ENCODE measurements around the gene INPP5A.
"Not testable (repeated sequence)": the region's sequence is repeated elsewhere in the genome, so short reads cannot be mapped to it uniquely, and the experiment has no call there.

Gene INPP5A

DNA sequence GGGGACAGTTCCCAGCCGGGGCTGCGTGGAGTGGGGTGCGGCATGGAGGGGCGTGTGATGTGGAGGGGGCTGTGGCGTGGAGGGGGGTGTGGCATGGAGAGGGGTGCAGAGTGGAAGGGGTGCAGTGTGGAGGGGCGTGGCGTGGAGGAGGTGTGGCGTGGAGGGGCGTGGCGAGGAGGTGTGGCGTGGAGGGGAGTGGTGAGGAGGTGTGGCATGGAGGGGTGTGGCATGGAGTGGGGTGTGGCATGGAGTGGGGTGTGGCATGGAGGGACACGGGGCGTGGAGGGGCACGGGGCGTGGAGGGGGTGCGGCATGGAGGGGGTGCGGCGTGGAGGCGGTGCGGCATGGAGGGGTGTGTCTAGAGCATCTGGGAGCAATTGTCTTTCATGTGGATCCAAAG is 214.8 kb downstream of the INPP5A start:
- no peak for DNase-seq

DNA sequence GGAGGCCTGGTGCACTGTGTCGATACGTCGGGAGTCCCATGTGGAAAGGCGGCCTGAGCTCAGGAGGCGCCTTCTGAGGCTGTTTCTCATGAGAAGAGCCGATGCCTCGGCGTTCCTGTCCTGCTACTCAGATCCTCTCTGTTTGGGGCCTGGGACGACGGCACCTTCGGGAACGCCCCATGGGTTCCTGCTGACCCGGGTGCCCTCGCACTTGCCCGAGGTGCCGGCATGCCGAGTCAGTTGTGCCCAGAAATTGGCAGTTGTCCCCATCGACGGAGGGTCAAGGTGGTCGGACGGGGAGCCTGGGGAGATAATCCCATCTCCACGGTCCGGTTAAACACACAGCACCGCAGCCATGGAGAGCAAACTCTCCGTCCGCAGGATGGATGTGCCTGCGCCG is 215.4 kb downstream of the INPP5A start:
- no peak for DNase-seq

- no peak for DNase-seq
Observed at GRCh38 chr10:132753596-132753995, 216.0 kb downstream of the INPP5A start.

DNA sequence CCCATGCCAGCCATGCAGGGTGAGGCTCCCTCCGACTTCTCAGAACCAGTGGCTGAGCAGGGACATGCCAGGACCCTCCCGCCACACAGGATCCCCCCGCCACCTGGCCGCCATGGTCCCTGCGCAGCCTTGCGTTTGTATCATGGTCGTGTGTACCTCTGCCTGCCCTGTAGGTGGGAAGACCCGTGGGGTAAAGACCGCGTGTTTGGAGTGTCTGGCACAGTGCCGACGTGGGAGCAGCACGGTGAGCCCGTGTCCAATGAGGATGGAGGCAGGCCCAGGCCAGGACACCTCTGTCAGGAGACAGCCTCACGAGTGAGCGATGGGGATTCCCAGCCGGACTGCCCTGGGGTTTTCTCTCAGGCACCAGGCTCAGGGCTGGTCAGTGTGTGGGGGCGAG is 216.5 kb downstream of the INPP5A start:
- no peak for DNase-seq

- no peak for DNase-seq
Observed at GRCh38 chr10:132755166-132755711, 217.7 kb downstream of the INPP5A start.

- no peak for DNase-seq
Observed at GRCh38 chr10:132756591-132756990, 219.0 kb downstream of the INPP5A start.

GRCh38 chr10:132757171-132757570 is 219.6 kb downstream of the INPP5A start:
- no peak for DNase-seq

GRCh38 chr10:132758865-132759264 is 221.3 kb downstream of the INPP5A start:
- no peak for DNase-seq

DNA sequence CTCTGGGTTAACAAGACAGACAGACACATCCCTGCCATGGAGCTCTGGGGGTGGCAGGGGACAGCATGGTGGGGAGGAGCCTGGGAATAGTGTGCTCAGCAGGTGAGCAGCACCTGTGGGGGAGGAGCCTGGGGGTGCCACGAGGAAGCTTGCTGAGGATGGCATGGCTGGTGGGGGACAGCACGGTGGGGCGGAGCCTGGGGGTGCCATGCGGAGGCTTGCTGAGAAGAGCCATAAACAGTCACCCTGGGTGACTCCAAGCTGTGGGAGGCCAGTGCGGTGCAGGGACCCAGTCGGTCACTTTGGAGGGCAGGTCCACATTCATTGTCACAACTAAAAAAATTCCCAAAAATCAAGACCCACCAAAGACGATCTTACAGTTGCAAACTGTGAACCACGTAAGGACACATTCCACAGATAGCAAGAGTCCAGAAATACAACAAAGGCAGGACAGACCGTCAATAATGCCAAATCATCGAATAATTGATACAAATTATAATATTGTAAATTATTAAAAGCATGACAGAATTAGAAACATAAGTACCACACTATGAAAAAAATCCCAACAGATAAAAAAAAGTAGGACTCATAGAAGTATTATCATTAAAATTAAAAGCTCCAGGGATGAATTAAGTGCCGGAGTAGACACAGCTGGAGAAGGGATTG is 223.9 kb downstream of the INPP5A start:
- no peak for DNase-seq

DNA sequence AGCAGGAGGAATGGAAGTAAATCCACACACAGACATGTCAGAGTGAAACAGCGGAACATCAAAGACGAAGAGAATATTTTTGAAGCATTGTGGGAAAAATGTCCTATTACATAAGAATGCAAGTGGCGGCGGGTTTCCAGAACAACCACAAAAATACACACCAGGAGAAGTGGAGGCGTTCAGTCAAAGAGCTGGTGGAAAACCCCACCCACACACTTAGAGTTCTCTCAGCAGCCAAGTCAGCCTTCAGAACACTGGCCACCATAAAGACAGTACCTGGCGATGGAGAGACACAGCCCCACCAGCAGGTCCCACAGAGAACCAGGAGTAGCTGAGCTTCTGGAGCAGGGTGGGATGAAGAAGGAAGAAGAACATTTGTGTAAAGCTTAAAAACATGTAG is 224.7 kb downstream of the INPP5A start:
- DNase-seq = no peak

DNA sequence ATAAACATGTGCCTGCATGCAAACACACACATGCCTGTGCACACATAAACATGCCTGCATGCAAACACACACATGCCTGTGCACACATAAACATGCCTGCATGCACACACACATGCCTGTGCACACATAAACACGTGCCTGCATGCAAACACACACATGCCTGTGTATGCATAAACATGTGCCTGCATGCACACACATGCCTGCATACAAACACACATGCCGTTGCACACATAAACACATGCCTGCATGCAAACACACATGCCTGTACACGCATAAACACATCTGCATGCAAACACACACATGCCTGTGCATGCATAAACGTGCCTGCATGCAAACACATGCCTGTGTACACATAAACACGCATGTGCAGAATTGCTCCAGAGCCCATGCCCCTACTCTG is 226.0 kb downstream of the INPP5A start:
- no peak for DNase-seq

DNA sequence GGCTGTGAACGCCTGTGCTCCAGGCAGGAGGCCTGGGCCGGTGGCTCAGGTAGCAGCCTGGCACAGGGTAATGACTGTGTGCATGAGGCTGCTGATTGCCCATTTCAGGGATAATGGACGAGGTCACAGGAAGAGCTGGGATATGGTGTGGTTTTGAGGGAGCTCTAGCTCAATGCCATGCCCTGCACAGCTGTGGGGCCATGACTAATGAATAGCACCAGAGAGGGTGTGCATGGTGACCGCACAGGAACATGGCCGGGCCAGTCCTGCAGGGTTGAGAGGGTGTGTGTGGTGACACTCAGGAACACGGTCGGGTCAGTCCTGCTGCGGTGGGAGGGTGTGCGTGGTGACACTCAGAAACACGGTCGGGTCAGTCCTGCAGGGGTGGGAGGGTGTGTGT is 226.5 kb downstream of the INPP5A start:
- no peak for DNase-seq

DNA sequence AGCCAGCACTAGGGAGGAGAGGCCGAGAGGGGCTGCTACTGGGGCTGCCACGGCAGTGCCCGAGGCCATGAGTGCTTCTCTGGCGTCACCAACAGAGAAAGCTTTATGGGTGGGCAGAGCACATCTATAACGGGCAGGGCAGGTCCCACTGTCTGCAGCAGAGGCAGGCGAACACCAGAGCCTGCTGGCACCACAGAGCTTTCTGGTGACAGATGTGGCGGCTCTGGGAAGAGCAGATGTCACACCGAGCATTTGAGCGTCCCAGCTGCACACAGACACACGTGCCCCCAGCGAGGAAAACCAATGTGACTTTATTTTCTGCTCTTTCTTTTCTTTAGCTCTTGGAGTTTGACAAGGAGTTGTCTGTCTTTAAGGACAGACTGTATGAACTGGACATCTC is 227.8 kb downstream of the INPP5A start:
- DNase-seq = no peak

- no peak for DNase-seq
Observed at GRCh38 chr10:132766291-132766690, 228.7 kb downstream of the INPP5A start.

DNA sequence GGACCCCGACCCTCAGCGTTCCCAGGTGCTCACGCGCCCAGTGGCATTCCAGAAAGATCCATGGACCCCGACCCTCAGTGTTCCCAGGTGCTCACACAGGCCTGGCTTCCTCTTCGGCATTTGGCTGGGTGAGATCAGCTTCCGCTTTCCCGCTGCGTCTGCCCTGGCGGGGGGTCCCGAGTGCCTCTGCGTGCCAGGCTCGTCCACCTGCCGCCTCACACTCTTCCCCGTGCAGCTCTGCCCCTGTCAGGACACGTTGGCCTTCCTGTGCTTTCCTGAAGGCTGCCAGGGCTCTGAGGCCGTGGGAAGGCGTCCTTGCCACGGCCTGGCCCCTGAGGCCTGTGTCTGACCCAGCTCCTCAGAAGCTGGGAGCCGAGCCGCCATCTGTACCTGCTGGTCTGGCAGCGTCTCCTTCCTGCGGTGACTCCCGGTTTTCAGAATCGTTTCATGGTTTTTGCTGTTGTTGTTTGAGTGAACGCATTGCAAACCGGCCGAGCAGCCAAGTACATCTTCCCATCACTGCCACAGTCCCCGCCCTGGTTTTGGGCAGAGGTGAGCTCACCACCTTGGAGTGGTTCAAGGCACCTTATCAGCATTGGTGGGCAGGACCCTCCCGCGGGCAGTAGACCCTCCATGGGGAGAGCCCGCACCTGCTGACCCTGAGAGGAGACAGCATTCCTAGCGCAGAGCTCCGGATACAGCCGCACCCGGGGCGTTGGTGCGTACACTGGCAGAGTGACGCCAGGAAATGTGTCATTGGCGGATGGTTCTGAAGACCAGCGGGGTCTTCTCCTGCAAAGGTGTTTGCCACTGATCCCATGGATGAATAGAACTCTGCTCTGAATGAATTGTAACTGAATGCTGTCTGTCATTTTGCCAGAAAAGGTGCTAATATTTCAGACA is 231.0 kb downstream of the INPP5A start:
- DNase-seq = no peak

DNA sequence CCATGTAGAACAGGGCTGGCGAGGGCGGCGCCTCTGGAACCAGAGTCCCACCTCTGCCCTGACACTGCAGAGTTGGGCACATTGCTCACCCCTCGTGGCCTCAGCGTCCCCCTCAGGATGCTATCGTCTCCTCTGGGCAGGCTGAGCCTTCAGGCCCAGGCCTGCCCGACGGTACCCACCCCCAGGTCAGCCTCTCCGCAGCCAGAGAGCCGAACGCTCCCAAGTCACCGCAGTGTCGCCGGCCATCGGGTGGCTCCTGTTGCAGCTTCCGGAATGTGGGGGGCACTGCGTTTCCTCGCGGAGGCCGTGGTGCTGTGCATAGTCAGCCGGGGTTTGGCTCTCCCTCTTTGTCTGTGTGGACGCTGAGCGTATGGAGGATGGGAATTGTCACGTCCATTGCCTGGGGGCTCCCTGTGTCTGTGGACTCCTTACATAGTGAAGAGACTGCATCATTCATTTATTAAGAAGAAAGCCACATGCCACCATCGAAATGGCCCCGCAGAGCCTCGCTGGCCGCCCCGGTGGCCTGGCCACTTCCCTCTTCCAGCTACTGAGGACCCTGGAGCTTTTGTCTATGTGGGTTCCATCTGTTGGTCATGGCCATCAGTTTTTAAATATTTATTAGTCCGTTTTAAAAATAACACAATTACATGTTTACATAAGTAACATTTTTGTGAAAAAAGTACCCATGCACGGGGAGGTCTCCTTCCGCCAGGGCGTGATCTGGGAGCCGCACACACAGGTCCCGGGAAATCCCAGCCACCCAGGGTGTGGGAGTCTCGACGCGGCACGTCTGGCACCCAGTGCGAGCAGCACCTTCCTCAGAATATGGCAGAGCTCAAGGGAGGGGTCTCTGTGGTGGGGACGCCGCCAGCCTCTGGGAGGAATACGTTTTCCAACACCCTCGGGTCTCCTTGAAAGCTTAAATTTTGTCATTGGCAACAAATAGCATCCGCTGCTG is 232.8 kb downstream of the INPP5A start:
- DNase-seq = no peak

DNA sequence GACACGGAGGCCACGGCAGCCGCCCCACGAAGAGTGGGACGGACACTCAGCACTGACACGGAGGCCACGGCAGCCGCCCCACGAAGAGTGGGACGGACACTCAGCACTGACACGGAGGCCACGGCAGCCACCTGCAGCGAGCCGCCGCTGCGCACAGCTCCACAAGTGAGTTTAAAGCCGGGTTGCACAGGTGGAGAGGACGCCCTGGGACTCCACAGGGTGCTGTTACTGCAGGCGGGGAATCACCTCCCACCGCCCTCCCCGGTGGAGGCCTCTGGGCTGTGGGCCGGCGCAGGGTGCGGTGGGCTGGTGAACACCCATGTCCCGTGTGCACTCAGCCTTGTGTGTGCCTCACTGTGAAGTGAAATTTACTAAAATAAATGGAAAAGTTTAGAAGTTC is 235.2 kb downstream of the INPP5A start:
- DNase-seq = not testable (repeated sequence)

GRCh38 chr10:132774181-132774901 is 236.8 kb downstream of the INPP5A start:
- no peak for DNase-seq

GRCh38 chr10:132774902-132775863 is 237.6 kb downstream of the INPP5A start:
- DNase-seq = no peak

GRCh38 chr10:132776186-132776585 is 238.6 kb downstream of the INPP5A start:
- DNase-seq = no peak

GRCh38 chr10:132776821-132777220 is 239.2 kb downstream of the INPP5A start:
- no peak for DNase-seq
